ENCODE results near the gene TMEM59.

TMEM59 gene

DNA sequence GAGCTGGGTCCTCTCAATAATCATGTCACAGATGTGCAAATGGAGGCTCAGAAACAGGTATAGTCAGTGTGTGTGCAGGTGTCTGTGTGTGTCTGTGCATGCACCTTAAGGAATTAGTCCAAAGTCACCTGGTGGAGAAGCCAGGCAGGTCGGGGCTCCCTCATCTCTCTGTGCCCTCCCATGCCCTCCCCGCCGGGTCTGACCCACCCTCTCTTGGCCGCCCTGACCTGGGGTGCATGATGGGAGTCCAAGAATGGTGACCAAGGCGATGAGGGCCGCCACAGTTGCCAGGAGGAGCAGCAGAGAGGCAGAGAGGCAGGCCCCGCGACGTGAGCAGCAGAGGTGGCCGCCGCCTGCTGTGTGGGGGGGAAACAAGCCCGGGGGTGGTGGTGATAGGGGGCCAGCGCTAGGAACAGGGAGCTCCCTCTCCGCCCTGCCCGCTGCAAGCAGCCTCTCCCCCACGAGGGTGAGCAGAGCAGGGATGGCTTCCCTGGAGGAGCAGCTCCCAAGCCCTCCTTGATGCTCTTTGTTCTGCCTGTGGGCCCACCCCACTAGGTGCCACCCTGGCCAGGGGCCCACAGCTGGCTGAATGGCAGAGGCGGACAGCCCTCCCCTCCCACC, 38.9 kb downstream of the TMEM59 start:
- no peak overlapping the region for H3K27ac ChIP-seq
- H3K27me3 ChIP-seq = no peaks in the 10 kb centered on the region
- H3K9ac ChIP-seq = no peak overlapping the region
- H3K4me3 ChIP-seq = no peak overlapping the region
- no peak overlapping the region for H3K4me2 ChIP-seq
- no peaks in the 10 kb centered on the region for H4K20me1 ChIP-seq
- TF ChIP-seq Cebpa-rat (IDR thresholded peaks at IDR 0.05) = no peak
- H3K36me3 ChIP-seq = no peaks in the 10 kb centered on the region
- H3K9me3 ChIP-seq = no peaks in the 10 kb centered on the region
- H3K4me1 ChIP-seq = no peaks in the 10 kb centered on the region

DNA sequence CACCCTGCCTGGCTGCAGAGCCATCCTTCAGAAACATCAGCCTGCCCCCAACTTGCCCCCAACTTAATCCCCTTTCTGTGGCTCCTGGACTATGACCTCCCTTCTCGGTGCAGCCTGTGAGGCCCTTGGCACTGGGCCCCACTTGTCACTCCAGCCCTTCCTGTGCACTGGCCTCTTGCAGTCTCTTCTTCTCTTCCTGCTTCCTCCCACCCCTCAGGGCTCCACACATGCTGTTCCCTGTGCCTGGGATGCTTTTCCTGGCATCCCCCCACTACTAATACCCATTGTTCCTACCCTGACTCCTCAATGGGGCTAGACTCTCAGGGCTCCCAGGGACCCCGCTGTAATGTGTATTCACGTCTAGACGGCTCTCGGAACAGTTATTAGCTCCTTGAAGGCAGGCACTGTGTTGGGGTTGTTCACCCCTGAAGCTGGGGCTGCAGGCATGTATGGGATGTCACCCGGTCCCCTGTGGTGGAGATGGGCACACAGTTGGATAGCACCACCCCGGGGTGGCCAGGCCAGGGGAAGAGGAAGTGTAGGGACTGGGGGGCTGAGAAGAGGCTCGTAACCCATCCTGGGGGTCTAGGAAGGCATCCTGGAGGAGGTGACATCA, 39.5 kb downstream of the TMEM59 start:
- Histone ChIP-seq H4K20me1 (no peaks in the 10 kb centered on the region), H3K27me3 (no peaks in the 10 kb centered on the region), H3K27ac (no peak overlapping the region), H3K4me2 (no peak overlapping the region), H3K36me3 (no peaks in the 10 kb centered on the region), H3K4me1 (no peaks in the 10 kb centered on the region), H3K9me3 (no peaks in the 10 kb centered on the region), H3K9ac (no peak overlapping the region), H3K4me3 (no peak overlapping the region)
- no peak for TF ChIP-seq Cebpa-rat (IDR thresholded peaks at IDR 0.05)

DNA sequence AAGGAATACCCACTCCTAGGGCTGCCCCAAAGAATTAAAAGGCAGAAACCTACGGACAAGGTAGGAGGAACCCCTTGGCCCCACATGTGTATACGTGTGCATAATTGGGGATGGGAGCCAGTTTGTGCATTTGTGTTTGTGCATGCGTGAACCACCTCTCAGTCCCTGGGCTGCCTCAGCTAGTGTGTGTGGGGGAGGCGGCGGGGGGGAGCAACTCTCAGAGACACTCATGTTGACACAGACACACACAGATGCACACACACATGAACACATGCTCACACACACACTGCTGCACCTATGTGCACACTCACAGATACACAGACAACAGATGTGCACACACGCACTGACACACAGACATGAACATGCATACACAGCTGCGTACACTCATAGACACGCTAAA, 40.1 kb downstream of the TMEM59 start:
- H3K4me2 ChIP-seq = no peak overlapping the region
- no peaks in the 10 kb centered on the region for H3K4me1 ChIP-seq
- no peak overlapping the region for H3K9ac ChIP-seq
- H4K20me1 ChIP-seq = no peaks in the 10 kb centered on the region
- no peaks in the 10 kb centered on the region for H3K27me3 ChIP-seq
- H3K36me3 ChIP-seq = no peaks in the 10 kb centered on the region
- H3K9me3 ChIP-seq = no peaks in the 10 kb centered on the region
- no peak for TF ChIP-seq Cebpa-rat (IDR thresholded peaks at IDR 0.05)
- H3K4me3 ChIP-seq = no peak overlapping the region
- H3K27ac ChIP-seq = no peak overlapping the region

DNA sequence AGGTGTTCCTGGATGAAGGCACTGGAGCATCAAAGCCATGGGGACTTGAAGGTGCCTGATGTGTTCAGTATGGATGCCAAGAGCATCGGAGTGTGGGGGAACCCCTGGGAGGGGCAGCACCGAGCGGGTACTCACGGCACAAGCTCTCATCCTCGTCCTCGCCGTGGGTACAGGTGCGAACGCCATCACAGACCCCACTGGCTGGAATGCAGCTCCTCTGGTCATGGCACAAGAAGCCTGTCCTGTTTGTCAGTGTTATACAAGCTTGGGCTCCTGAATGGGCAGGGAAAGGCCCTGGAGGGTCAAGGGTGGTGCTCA, 41.0 kb downstream of the TMEM59 start:
- Histone ChIP-seq H4K20me1 (no peaks in the 10 kb centered on the region), H3K4me3 (no peak overlapping the region), H3K4me2 (no peak overlapping the region), H3K27me3 (no peaks in the 10 kb centered on the region), H3K27ac (no peak overlapping the region), H3K36me3 (no peaks in the 10 kb centered on the region), H3K9me3 (no peaks in the 10 kb centered on the region), H3K4me1 (no peaks in the 10 kb centered on the region), H3K9ac (no peak overlapping the region)
- TF ChIP-seq Cebpa-rat (IDR thresholded peaks at IDR 0.05) = no peak

DNA sequence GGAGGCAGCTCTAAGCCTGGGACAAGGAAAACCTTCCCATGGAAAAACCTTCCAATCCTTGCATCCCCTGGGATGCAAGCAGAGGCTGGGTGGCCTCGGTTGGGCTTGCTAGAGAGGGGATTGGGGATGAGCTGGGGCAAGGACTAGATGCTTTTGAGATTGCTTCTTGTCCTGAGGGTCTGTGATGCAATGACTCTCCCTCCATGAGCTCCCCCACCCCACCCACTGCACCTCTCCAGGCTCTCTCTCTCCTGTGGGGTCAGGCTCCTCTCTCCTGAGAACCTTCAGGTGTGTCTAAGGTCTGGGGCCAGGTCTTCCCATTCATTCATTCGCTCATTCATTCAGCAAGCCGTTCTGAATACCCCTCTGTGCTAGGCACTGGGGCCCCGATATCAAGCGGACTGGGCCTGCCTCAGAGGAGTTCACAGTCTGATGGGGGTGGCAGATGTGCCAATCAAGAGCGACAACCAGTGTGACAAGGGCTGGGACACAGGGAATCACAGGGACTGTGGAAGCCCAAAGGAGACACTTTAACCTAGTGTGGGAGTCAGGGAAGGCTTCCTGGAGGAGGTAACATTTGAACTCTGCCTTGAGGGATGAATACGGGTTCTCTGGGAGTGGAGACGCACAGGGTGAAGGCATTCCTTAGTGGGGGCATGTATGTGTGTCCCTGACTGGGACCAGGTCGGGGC, 41.5 kb downstream of the TMEM59 start:
- Histone ChIP-seq H4K20me1 (no peaks in the 10 kb centered on the region), H3K9me3 (no peaks in the 10 kb centered on the region), H3K27me3 (no peaks in the 10 kb centered on the region), H3K27ac (no peak overlapping the region), H3K9ac (no peak overlapping the region), H3K36me3 (no peaks in the 10 kb centered on the region), H3K4me3 (no peak overlapping the region), H3K4me1 (no peaks in the 10 kb centered on the region), H3K4me2 (no peak overlapping the region)
- no peak for TF ChIP-seq Cebpa-rat (IDR thresholded peaks at IDR 0.05)

DNA sequence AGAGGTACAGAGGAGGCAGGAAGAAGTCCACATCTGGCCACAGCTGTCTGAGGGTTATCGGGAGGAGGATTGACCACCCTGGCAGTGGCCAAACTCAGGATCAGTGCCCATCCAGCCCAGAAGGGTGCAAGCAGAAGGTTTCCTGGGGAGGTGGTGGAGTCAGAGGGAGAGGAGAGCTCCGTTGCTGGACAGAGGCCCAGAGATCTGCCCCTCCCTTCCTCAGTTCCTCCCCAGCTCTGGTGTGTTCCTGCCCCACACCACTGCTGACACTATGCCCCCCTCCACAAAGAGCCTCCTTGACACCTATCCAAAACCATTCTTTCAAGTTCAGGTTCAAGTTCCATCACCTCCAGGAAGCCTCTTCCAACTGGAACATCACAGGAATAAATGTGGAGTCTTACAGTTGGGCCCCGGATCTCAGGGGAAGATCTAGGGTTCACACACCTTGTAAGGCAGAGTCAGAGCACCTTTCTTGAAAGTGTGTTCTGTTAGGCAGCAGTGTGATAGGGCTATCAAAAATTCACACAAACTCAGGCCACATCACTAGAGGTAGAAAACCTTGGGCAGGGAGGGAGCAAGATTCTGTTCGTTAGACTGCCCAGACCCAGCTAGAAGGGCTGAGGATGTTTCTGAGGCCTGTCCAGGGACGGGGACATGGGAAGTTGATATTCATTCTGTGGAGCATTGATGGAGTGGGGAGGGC, 42.4 kb downstream of the TMEM59 start:
- Histone ChIP-seq H3K4me2 (no peak overlapping the region), H3K9me3 (no peaks in the 10 kb centered on the region), H3K27me3 (no peaks in the 10 kb centered on the region), H4K20me1 (no peaks in the 10 kb centered on the region), H3K36me3 (no peaks in the 10 kb centered on the region), H3K9ac (no peak overlapping the region), H3K27ac (no peak overlapping the region), H3K4me3 (no peak overlapping the region), H3K4me1 (no peaks in the 10 kb centered on the region)
- TF ChIP-seq Cebpa-rat (IDR thresholded peaks at IDR 0.05) = no peak

DNA sequence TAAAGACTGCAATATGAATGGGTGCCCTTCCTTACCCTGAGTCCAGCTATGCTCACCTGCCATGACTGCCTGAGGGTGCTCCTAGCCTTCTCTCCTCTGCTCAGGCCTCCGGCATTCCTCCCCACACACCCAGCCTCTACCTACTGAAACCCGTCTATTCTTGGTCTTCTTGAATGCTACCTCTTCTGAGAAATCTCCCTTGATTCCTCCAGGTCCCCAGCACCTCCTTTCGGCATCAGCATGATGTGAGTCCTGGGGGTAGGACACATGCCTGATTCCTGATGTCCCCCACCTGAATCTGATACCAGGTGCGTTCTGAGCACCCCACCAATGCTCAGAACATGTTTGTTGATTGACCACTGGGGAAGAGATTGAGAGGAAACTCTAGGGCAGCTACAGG, 43.6 kb downstream of the TMEM59 start:
- TF ChIP-seq Cebpa-rat (IDR thresholded peaks at IDR 0.05) = no peak
- Histone ChIP-seq H3K36me3 (no peaks in the 10 kb centered on the region), H3K27ac (no peak overlapping the region), H4K20me1 (no peaks in the 10 kb centered on the region), H3K4me1 (no peaks in the 10 kb centered on the region), H3K27me3 (no peaks in the 10 kb centered on the region), H3K4me3 (no peak overlapping the region), H3K9me3 (peaks cover 3% of the 10 kb centered on the region; the same call in 1 of the 2 replicates), H3K4me2 (no peak overlapping the region), H3K9ac (no peak overlapping the region)

DNA sequence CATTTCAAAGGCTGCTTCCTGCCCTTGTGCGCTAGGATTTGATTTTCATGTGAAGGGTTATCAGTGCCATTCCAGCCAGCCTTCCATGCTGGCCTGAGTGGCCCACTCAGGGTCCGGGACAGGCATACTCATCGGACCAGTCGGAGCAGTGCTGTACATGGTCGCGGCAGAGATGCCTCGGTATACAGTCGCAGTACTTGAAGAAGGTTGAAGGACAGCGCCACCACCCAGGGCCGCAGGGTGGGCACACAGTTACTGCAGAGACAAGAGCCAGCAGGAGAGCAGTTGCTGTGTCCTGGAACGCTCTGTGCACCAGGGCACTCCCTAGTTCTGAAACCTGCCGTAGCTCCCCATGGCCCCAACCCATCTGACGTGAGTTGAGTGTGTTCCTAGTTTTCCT, 44.1 kb downstream of the TMEM59 start:
- Histone ChIP-seq H3K4me3 (no peak overlapping the region), H3K4me1 (no peaks in the 10 kb centered on the region), H3K27ac (no peak overlapping the region), H3K9me3 (peaks cover 9% of the 10 kb centered on the region; the same call in 1 of the 2 replicates), H3K27me3 (no peaks in the 10 kb centered on the region), H3K4me2 (no peak overlapping the region), H3K9ac (no peak overlapping the region), H3K36me3 (no peaks in the 10 kb centered on the region), H4K20me1 (no peaks in the 10 kb centered on the region)
- no peak for TF ChIP-seq Cebpa-rat (IDR thresholded peaks at IDR 0.05)

DNA sequence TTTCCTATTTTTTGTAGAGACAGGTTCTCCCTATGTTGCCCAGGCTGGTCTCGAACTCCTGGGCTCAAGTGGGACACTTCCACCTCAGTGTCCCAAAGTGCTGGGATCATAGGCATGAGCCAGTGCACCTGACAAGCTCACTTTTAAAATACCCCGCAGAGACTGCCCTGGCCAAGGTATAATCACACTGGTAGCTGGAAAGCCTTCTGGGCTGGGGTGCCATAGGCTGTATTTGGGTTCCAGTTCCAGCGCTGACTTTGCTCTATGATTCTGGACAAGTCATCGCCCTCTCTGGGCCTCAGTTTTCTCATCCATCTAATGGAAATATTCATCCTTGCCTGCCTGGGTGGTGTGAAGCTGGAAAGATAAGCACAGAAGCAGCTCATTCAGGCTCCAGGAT, 45.4 kb downstream of the TMEM59 start:
- H3K36me3 ChIP-seq = no peaks in the 10 kb centered on the region
- peaks cover 13% of the 10 kb centered on the region; the same call in 1 of the 2 replicates for H3K9me3 ChIP-seq
- H3K27ac ChIP-seq = no peak overlapping the region
- H4K20me1 ChIP-seq = no peaks in the 10 kb centered on the region
- no peaks in the 10 kb centered on the region for H3K4me1 ChIP-seq
- TF ChIP-seq Cebpa-rat (IDR thresholded peaks at IDR 0.05) = no peak
- H3K9ac ChIP-seq = no peak overlapping the region
- H3K4me3 ChIP-seq = no peak overlapping the region
- no peak overlapping the region for H3K4me2 ChIP-seq
- H3K27me3 ChIP-seq = no peaks in the 10 kb centered on the region

DNA sequence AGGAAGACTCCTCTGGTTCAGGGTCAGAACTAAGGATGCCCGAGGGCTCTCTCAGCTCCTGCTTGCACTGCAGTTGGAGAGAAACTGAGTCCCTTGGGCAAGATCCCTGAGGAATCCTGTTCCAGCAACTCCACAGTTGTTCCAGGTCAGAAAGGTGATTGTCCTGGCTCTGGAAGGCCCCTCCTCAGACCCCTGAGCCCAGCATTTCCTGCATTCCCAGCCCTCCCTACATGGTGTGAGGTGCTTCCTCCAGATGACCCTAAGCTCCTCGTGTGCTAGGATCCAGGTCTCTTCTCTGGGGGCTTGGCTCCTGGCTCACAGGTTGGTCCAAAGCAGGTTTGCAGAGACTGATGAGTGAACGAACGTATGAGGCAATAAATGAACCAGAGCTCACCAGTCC, 46.5 kb downstream of the TMEM59 start:
- Histone ChIP-seq H4K20me1 (no peaks in the 10 kb centered on the region), H3K4me2 (no peak overlapping the region), H3K9me3 (peaks cover 13% of the 10 kb centered on the region; the same call in 1 of the 2 replicates), H3K9ac (no peak overlapping the region), H3K36me3 (no peaks in the 10 kb centered on the region), H3K4me1 (no peaks in the 10 kb centered on the region), H3K27ac (no peak overlapping the region), H3K4me3 (no peak overlapping the region), H3K27me3 (no peaks in the 10 kb centered on the region)
- no peak for TF ChIP-seq Cebpa-rat (IDR thresholded peaks at IDR 0.05)

All from BLaER1 (cell line).